Measurements from ENCODE around the gene RNF138. TPM values are rescaled to one million over a fixed set of nuclear protein-coding genes. Genes with fewer than 3 reads are reported as not detected.

Gene RNF138
- total RNA-seq (2021) (54.2 and 61.8 TPM in 2 replicates), Bru-seq, nascent RNA (percentile 93 among the genes with signal in this experiment), BruChase-seq, experiment 1, labeled RNA remaining after a 2-hour chase (percentile 96 among the genes with signal in this experiment), BruChase-seq, experiment 2, labeled RNA remaining after a 6-hour chase (percentile 92 among the genes with signal in this experiment)
- long read RNA-seq, transcript RNF138-202 (8 exons, 3,570 nt): major isoform, 18 of 83 reads
- long read RNA-seq, transcript RNF138-201 (5 exons, 2,071 nt): minor isoform, 6 of 83 reads
- long read RNA-seq, partial matches to known transcripts: 44 of 83 reads
- long read RNA-seq, other reads (novel, unspliced or antisense): 15 of 83 reads

GRCh38 chr18:32091724-32092421 lies at the start of gene RNF138:
RNF138 (plus strand) TSS chr18:32091874; CDS start chr18:32092777, 903 bp downstream.
- BruUV-seq (replicated peaks): TSS peak; percentile 65
- DNase-seq (ENCODE audit: low spot score): peak; percentile 91
- no peaks in the 10 kb centered on the region for H3K9me3 ChIP-seq (ENCODE audit: low read depth, low read length, poor library complexity, severe bottlenecking)
- POLR2A ChIA-PET (ENCODE audit: low non-redundant PET): interaction anchor here (0.5 to 0.6 kb wide), 2 partner anchors 226 to 248 kb away, joined by 3 to 9 read pairs; no protein-coding TSS in a partner anchor
- intact Hi-C loops (cut with micrococcal nuclease; ENCODE audit: unreplicated experiment): no loop called here
- CTCF ChIA-PET: no interaction called here
- H3K27ac ChIP-seq (ENCODE audit: low read depth, low read length, poor library complexity, severe bottlenecking): peak within 1 kb of the TSS; percentile 98
- H3K36me3 ChIP-seq (ENCODE audit: insufficient read depth, low read length, poor library complexity, severe bottlenecking): peaks cover 6% of the 10 kb centered on the region
- H3K27me3 ChIP-seq (replicated peaks; ENCODE audit: insufficient read depth, low read depth, low read length, poor library complexity): no peaks in the 10 kb centered on the region
- peak within 1 kb of the TSS; percentile 78 for H3K4me3 ChIP-seq (ENCODE audit: low read depth, low read length, poor library complexity, severe bottlenecking)
- peaks cover 21% of the 10 kb centered on the region for H3K4me1 ChIP-seq (ENCODE audit: insufficient read depth, low read length, poor library complexity, severe bottlenecking)
- TF ChIP-seq EZH2 (IDR thresholded peaks at IDR 0.05; ENCODE audit: borderline replicate concordance, low read depth, low read length, poor library complexity, severe bottlenecking) (no peak), CTCF (conservative IDR thresholded peaks at IDR 0.05; ENCODE audit: low read depth, low read length) (no peak)

GRCh38 chr18:32042337-32042736 lies 49.3 kb upstream of the RNF138 start:
- ChIA-PET POLR2A (ENCODE audit: low non-redundant PET) (no interaction called here), CTCF (no interaction called here)
- no peak overlapping the region for H3K4me3 ChIP-seq (ENCODE audit: low read depth, low read length, poor library complexity, severe bottlenecking)
- no peak overlapping the region for H3K27ac ChIP-seq (ENCODE audit: low read depth, low read length, poor library complexity, severe bottlenecking)
- BruUV-seq (replicated peaks): no TSS peak
- intact Hi-C loops (cut with micrococcal nuclease; ENCODE audit: unreplicated experiment): no loop called here
- no peaks in the 10 kb centered on the region for H3K4me1 ChIP-seq (ENCODE audit: insufficient read depth, low read length, poor library complexity, severe bottlenecking)
- no peaks in the 10 kb centered on the region for H3K27me3 ChIP-seq (replicated peaks; ENCODE audit: insufficient read depth, low read depth, low read length, poor library complexity)
- no peak for DNase-seq (ENCODE audit: low spot score)
- no peaks in the 10 kb centered on the region for H3K9me3 ChIP-seq (ENCODE audit: low read depth, low read length, poor library complexity, severe bottlenecking)
- no peaks in the 10 kb centered on the region for H3K36me3 ChIP-seq (ENCODE audit: insufficient read depth, low read length, poor library complexity, severe bottlenecking)
- TF ChIP-seq CTCF (conservative IDR thresholded peaks at IDR 0.05; ENCODE audit: low read depth, low read length) (no peak), EZH2 (IDR thresholded peaks at IDR 0.05; ENCODE audit: borderline replicate concordance, low read depth, low read length, poor library complexity, severe bottlenecking) (no peak)

GRCh38 chr18:32048507-32049091 lies 43.1 kb upstream of the RNF138 start:
- POLR2A ChIA-PET (ENCODE audit: low non-redundant PET): no interaction called here
- no peak for TF ChIP-seq CTCF (conservative IDR thresholded peaks at IDR 0.05; ENCODE audit: low read depth, low read length)
- TF ChIP-seq EZH2 (IDR thresholded peaks at IDR 0.05; ENCODE audit: borderline replicate concordance, low read depth, low read length, poor library complexity, severe bottlenecking): no peak
- Histone ChIP-seq H3K9me3 (ENCODE audit: low read depth, low read length, poor library complexity, severe bottlenecking) (no peaks in the 10 kb centered on the region), H3K4me3 (ENCODE audit: low read depth, low read length, poor library complexity, severe bottlenecking) (no peak overlapping the region), H3K27ac (ENCODE audit: low read depth, low read length, poor library complexity, severe bottlenecking) (peak overlapping the region; percentile 9), H3K36me3 (ENCODE audit: insufficient read depth, low read length, poor library complexity, severe bottlenecking) (no peaks in the 10 kb centered on the region), H3K27me3 (replicated peaks; ENCODE audit: insufficient read depth, low read depth, low read length, poor library complexity) (no peaks in the 10 kb centered on the region), H3K4me1 (ENCODE audit: insufficient read depth, low read length, poor library complexity, severe bottlenecking) (peaks cover 16% of the 10 kb centered on the region)
- CTCF ChIA-PET: interaction anchor here (0.7 kb wide), 1 partner anchor 323 kb away, joined by 3 read pairs; no protein-coding TSS in a partner anchor
- BruUV-seq (replicated peaks): no TSS peak
- peak; percentile 87 for DNase-seq (ENCODE audit: low spot score)
- intact Hi-C loops (cut with micrococcal nuclease; ENCODE audit: unreplicated experiment): no loop called here

Measured in A673 (cell line).